Prostate gland (tissue), 2 donors: ENCODE results near the gene INSR. TPM values are rescaled to one million over a fixed set of nuclear protein-coding genes. Genes with fewer than 3 reads are reported as not detected.

Experiments
- DNase-seq: peaks from one replicate; pipeline ENCODE4 v3.0.0-alpha.2; 2019; ENCODE audit warnings: low spot score
- H3K27ac ChIP-seq, 2 donors: fragments of 200-600 bp; sonication (generic); 2 replicates each; pipeline ENCODE4 v1.5.1; 2017 to 2019
- H3K27me3 ChIP-seq: fragments of 200-600 bp; sonication (generic); replicated peaks from 2 replicates; pipeline ENCODE4 v1.5.1; 2019; ENCODE audit not compliant: insufficient read depth
- H3K36me3 ChIP-seq, 2 donors: fragments of 200-600 bp; sonication (generic); 1 replicate in 1 of 2; 2 replicates in 1 of 2; pipeline versions ENCODE4 v1.5.1 to v1.8.1; 2017 to 2019
- H3K4me1 ChIP-seq: fragments of 200-600 bp; sonication (generic); replicated peaks from 2 replicates; pipeline ENCODE4 v1.5.1; 2019
- H3K4me3 ChIP-seq, 2 donors: fragments of 200-600 bp; sonication (generic); 2 replicates each; pipeline ENCODE4 v1.5.1; 2017 to 2019
- H3K9me3 ChIP-seq: fragments of 200-600 bp; sonication (generic); 2 replicates; pipeline ENCODE4 v1.5.1; 2017
- CTCF ChIP-seq, 4 experiments: fragments of 200-600 bp in 2 of 4; fragments of 450-650 bp in 2 of 4; sonication (generic) in 2 of 4; IDR thresholded peaks; 1 replicate in 3 of 4; 2 replicates in 1 of 4; pipeline ENCODE4 v1.5.1; 2016 to 2019; ENCODE audit warnings: antibody characterized with exemption in 4 of 4, mild to moderate bottlenecking in 2 of 4, moderate library complexity in 2 of 4
- POLR2A ChIP-seq: fragments of 450-650 bp; IDR thresholded peaks from one replicate; pipeline ENCODE4 v1.6.1; 2016; ENCODE audit warnings: antibody characterized with exemption, mild to moderate bottlenecking
- POLR2AphosphoS5 ChIP-seq: sonication (generic); formaldehyde crosslinking; IDR thresholded peaks from one replicate; pipeline ENCODE4 v1.6.1; 2017; ENCODE audit warnings: antibody characterized with exemption
- WGBS: methylation state at CpG from one replicate; pipeline ENCODE4 v1.1.5; 2018; 5-methylcytosine and 5-hydroxymethylcytosine counted together
- intact Hi-C: fragments of 100-400 bp; cut with DNase I; formaldehyde crosslinking; loops from one replicate; pipeline ENCODE4 v1.14.2; 2022
- total RNA-seq, 2 donors: library from RNA; depleted of rRNA; stranded (reverse); fragments of >200 nt; gene quantifications; one replicate each; pipeline ENCODE4 v1.1.0, GENCODE V29; 2016

The INSR gene
- 100 to 1,000 TPM in 1 of 2 donors, 10 to 100 TPM in 1; 51.2 to 124 TPM for total RNA-seq

GRCh38 chr19:7293762-7294557 lies at the start of gene INSR:
TSS of gene INSR (minus strand) at chr19:7294414. CDS start at chr19:7293891, 523 bp downstream.
- H3K27ac ChIP-seq = peak within 1 kb of the TSS; percentile 90
- TF ChIP-seq POLR2A = peak; percentile 73
- peak; percentile 84 for TF ChIP-seq POLR2AphosphoS5
- TF ChIP-seq CTCF (IDR thresholded peaks at IDR 0.05) = no peak
- no peaks in the 10 kb centered on the region for H3K4me1 ChIP-seq
- no peaks in the 10 kb centered on the region for H3K27me3 ChIP-seq
- peak within 1 kb of the TSS; percentile 99 to 100 for H3K4me3 ChIP-seq
- no peaks in the 10 kb centered on the region for H3K9me3 ChIP-seq
- intact Hi-C loops = loop anchor here (1.0 to 2.0 kb wide), 2 partner anchors 96 to 135 kb away; no protein-coding TSS in a partner anchor
- peak; percentile 87 for DNase-seq
- no peaks in the 10 kb centered on the region for H3K36me3 ChIP-seq
- under 1% methylated on average over 43 of the region's 108 CpGs for WGBS

DNA sequence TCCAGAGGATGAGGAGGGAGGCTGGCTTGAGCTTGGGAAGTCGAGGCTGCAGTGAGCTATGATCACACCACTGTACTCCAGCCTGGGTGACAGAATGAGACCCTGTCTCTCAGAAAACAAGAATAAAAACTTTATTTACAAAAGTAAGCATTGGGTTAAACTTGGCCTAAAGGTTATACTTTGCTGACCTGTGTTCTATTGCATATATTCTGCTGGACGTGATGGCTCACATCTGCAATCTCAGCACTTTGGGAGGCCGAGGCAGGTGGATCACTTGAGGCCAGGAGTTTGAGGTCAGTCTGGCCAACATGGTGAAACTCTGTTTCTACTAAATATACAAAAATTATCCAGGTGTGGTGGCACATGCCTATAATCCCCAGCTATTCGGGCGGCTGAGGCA lies 47.9 kb upstream of the INSR start:
- no peaks in the 10 kb centered on the region for H3K4me1 ChIP-seq
- no peak overlapping the region for H3K4me3 ChIP-seq
- intact Hi-C loops = loop anchor here (5.0 kb wide), 1 partner anchor 195 kb away; no protein-coding TSS in a partner anchor
- no peaks in the 10 kb centered on the region for H3K9me3 ChIP-seq
- H3K27ac ChIP-seq = no peak overlapping the region
- no peak for TF ChIP-seq POLR2AphosphoS5
- TF ChIP-seq POLR2A = no peak
- TF ChIP-seq CTCF (IDR thresholded peaks at IDR 0.05) = no peak
- WGBS = 95% methylated on average over 5 of the region's 5 CpGs
- H3K36me3 ChIP-seq = no peaks in the 10 kb centered on the region
- no peaks in the 10 kb centered on the region for H3K27me3 ChIP-seq
- DNase-seq = no peak

- TF ChIP-seq CTCF (IDR thresholded peaks at IDR 0.05) (peak; percentile 88 to 95 (median 91)), POLR2A (no peak), POLR2AphosphoS5 (peak; percentile 26)
- no peak overlapping the region for H3K27ac ChIP-seq
- WGBS = 43% methylated on average over 22 of the region's 22 CpGs
- H3K9me3 ChIP-seq = no peaks in the 10 kb centered on the region
- H3K27me3 ChIP-seq = no peaks in the 10 kb centered on the region
- intact Hi-C loops = loop anchor here (2.0 to 5.0 kb wide), 2 partner anchors 194 to 242 kb away; no protein-coding TSS in a partner anchor
- no peaks in the 10 kb centered on the region for H3K36me3 ChIP-seq
- no peak overlapping the region for H3K4me3 ChIP-seq
- DNase-seq = peak; percentile 53
- no peaks in the 10 kb centered on the region for H3K4me1 ChIP-seq
Measured at GRCh38 chr19:7340959-7341837, 47.0 kb upstream of the INSR start.

DNA sequence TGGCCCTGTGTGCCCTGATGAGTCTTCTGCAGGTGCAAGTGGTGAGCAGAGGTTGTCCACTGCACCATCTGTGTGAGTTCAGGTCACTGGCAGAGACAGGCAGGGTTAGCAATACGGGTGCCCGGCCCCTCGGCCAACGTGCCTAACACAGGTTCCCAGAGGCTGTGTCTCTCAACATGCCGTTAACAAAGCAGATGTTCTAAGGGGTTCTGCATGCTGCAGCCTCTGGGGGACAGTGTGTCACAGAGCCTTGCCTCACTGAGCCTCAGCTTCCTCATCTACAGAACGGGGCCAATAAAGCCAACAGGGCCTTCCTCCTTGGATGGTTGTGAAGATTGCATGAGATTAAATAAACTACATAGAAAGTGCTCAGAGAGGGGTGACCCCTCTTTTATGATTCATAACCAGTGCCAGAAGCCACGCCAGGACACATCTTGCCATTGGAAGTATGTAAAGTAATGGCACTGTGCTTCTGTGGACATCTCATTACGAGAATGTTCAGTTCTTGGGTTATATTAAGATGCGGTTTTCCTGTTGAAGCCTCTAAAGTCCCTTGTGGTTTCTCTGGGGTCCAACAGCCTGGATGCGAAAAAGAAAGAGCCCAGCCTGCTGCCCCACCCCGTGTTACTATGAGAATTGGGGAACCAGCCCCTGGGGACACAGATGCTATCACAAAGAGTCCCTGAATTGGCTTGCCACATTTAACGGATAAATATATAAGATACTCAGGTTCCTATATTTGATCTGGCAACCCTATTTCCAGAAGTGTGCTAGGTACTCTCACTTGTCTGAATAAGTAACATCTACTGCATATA lies 43.4 kb upstream of the INSR start:
- TF ChIP-seq CTCF (IDR thresholded peaks at IDR 0.05) (no peak), POLR2A (no peak), POLR2AphosphoS5 (no peak)
- intact Hi-C loops = no loop called here
- Histone ChIP-seq H3K27ac (no peak overlapping the region), H3K9me3 (no peaks in the 10 kb centered on the region), H3K4me3 (no peak overlapping the region), H3K4me1 (no peaks in the 10 kb centered on the region), H3K36me3 (no peaks in the 10 kb centered on the region), H3K27me3 (no peaks in the 10 kb centered on the region)
- DNase-seq = no peak
- 75% methylated on average over 12 of the region's 12 CpGs for WGBS
